Ishikawa (cell line): ENCODE data around the gene CCL1.

Source experiments
- CEBPB ChIP-seq: IDR thresholded peaks from 2 replicates; pipeline ENCODE4 v1.6.1; 2012
- CREB1 ChIP-seq: IDR thresholded peaks from 2 replicates; pipeline ENCODE4 v1.6.1; 2012; ENCODE audit warnings: low read depth
- EGR1 ChIP-seq: IDR thresholded peaks from 2 replicates; pipeline ENCODE4 v1.6.1; 2012
- EP300 ChIP-seq: IDR thresholded peaks from 2 replicates; pipeline ENCODE4 v1.6.1; 2012; ENCODE audit warnings: borderline replicate concordance
- FOXM1 ChIP-seq: IDR thresholded peaks from 2 replicates; pipeline ENCODE4 v1.6.1; 2012; ENCODE audit warnings: low read depth, borderline replicate concordance
- NFIC ChIP-seq: IDR thresholded peaks from 2 replicates; pipeline ENCODE4 v1.6.1; 2012
- RAD21 ChIP-seq: IDR thresholded peaks from 2 replicates; pipeline ENCODE4 v1.6.1; 2012; ENCODE audit warnings: low read depth
- TAF1 ChIP-seq: IDR thresholded peaks from 2 replicates; pipeline ENCODE4 v1.6.1; 2012; ENCODE audit warnings: low read depth, mild to moderate bottlenecking
- TCF12 ChIP-seq: IDR thresholded peaks from 2 replicates; pipeline ENCODE4 v1.6.1; 2012; ENCODE audit warnings: low read depth
- TEAD4 ChIP-seq: IDR thresholded peaks from 2 replicates; pipeline ENCODE4 v1.6.1; 2012
- YY1 ChIP-seq: IDR thresholded peaks from 2 replicates; pipeline ENCODE4 v1.6.1; 2012; ENCODE audit warnings: low read depth
- ZBTB7A ChIP-seq: IDR thresholded peaks from 2 replicates; pipeline ENCODE4 v1.6.1; 2012; ENCODE audit warnings: low read depth
- TF ChIP-seq, protein P1 (sequence below): IDR thresholded peaks from 2 replicates; pipeline ENCODE4 v1.6.1; 2012; ENCODE audit warnings: low read depth, mild to moderate bottlenecking
- TF ChIP-seq, protein P2 (sequence below): IDR thresholded peaks from 2 replicates; pipeline ENCODE4 v1.6.1; 2012
- TF ChIP-seq, protein P3 (sequence below): IDR thresholded peaks from 2 replicates; pipeline ENCODE4 v1.6.1; 2012

CCL1 gene

DNA sequence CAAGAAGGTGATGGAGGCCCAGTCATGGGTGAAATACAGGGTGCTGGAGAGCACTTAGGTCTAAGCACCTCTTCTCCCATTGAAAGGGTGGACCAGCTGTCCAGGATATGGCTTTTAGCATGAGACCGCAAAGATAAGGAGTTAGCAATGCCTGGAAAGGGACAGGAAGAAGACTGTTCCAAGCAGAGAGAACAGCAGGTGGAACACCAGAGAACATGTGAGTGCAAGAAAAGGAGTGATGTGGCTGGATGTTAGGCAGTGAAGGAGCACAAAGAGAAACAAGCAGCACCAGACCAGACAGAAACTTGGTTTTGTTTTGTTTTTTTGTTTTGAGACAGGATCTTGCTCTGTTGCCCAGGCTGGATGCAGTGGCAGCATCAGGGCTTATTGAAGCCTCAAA, 45.4 kb upstream of the CCL1 start:
- no peak for TF ChIP-seq RAD21

DNA sequence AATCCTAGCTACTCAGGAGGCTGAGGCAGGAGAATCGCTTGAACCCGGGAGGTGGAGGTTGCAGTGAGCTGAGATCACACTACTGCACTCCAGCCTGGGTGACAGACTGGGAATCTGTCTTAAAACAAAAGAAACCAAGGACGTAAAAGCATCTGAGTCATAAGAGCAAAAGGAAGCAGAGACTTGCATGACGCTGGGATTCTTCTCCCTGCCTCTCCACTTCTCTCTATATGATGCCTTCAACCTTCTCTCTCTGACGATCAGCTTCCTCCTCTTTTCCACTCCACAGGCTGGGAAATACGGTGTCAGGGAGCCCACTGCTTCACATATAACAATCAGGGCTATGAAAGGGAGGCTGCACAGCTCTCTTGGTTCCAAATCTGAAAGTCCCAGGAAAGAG, 43.2 kb upstream of the CCL1 start:
- TF ChIP-seq EP300: no peak
- no peak for TF ChIP-seq RAD21
- no peak for TF ChIP-seq NFIC
- TF ChIP-seq TAF1: no peak
- no peak for TF ChIP-seq YY1
- TF ChIP-seq, protein P1, sequence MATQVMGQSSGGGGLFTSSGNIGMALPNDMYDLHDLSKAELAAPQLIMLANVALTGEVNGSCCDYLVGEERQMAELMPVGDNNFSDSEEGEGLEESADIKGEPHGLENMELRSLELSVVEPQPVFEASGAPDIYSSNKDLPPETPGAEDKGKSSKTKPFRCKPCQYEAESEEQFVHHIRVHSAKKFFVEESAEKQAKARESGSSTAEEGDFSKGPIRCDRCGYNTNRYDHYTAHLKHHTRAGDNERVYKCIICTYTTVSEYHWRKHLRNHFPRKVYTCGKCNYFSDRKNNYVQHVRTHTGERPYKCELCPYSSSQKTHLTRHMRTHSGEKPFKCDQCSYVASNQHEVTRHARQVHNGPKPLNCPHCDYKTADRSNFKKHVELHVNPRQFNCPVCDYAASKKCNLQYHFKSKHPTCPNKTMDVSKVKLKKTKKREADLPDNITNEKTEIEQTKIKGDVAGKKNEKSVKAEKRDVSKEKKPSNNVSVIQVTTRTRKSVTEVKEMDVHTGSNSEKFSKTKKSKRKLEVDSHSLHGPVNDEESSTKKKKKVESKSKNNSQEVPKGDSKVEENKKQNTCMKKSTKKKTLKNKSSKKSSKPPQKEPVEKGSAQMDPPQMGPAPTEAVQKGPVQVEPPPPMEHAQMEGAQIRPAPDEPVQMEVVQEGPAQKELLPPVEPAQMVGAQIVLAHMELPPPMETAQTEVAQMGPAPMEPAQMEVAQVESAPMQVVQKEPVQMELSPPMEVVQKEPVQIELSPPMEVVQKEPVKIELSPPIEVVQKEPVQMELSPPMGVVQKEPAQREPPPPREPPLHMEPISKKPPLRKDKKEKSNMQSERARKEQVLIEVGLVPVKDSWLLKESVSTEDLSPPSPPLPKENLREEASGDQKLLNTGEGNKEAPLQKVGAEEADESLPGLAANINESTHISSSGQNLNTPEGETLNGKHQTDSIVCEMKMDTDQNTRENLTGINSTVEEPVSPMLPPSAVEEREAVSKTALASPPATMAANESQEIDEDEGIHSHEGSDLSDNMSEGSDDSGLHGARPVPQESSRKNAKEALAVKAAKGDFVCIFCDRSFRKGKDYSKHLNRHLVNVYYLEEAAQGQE: no peak
- no peak for TF ChIP-seq CREB1

DNA sequence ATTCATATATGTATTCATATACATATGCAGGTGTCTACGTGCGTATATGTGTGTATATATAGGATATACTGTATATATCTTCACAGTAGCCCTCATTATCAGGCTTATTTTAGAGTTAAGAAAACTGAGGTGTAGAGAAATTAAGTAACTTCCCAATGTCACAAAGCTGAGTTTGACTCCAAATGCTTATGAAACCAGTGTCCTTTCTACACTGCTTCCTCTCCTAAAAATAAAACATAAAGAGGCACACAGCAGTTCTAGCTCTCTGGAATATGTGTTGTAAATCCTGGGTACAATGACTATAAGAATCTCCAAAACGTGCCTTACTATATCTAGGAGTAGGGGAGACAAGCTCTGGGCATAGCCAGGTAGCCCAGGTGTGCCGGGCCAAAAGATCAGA, 40.0 kb upstream of the CCL1 start:
- TF ChIP-seq NFIC: no peak
- no peak for TF ChIP-seq CREB1
- no peak for TF ChIP-seq TEAD4
- TF ChIP-seq, protein P2, sequence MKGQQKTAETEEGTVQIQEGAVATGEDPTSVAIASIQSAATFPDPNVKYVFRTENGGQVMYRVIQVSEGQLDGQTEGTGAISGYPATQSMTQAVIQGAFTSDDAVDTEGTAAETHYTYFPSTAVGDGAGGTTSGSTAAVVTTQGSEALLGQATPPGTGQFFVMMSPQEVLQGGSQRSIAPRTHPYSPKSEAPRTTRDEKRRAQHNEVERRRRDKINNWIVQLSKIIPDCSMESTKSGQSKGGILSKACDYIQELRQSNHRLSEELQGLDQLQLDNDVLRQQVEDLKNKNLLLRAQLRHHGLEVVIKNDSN: no peak
- no peak for TF ChIP-seq FOXM1
- TF ChIP-seq, protein P3, sequence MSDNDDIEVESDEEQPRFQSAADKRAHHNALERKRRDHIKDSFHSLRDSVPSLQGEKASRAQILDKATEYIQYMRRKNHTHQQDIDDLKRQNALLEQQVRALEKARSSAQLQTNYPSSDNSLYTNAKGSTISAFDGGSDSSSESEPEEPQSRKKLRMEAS: no peak
- TF ChIP-seq CEBPB: no peak
- TF ChIP-seq ZBTB7A: no peak
- TF ChIP-seq EGR1: no peak
- no peak for TF ChIP-seq YY1
- TF ChIP-seq, protein P1: no peak
- no peak for TF ChIP-seq TCF12
- no peak for TF ChIP-seq RAD21
- no peak for TF ChIP-seq TAF1
- TF ChIP-seq EP300: no peak

DNA sequence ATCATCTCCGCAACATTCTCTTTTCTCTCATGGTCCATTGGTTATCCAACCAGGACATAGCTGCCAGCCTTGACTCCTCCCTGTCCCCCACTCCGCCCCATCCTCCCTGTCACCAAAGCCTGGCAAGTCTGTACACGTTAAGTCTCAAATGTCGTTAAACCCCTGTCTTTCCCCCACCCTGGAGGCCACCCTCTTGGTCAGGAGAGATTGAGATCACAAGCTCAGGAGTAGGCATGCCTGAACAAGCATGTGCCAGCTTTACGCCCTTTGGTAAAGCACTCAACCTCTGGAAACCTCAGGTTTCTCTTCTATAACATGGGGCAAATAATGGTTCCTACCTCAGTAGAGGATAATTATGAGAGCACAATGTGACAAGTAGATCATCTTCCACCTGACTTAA, 38.1 kb upstream of the CCL1 start:
- TF ChIP-seq, protein P1: no peak
- TF ChIP-seq RAD21 (no peak), TAF1 (no peak), CEBPB (no peak), TEAD4 (no peak), CREB1 (no peak), EP300 (no peak), EGR1 (no peak), NFIC (no peak), FOXM1 (no peak), ZBTB7A (no peak), TCF12 (no peak), YY1 (no peak)
- TF ChIP-seq, protein P3: no peak
- TF ChIP-seq, protein P2: no peak

DNA sequence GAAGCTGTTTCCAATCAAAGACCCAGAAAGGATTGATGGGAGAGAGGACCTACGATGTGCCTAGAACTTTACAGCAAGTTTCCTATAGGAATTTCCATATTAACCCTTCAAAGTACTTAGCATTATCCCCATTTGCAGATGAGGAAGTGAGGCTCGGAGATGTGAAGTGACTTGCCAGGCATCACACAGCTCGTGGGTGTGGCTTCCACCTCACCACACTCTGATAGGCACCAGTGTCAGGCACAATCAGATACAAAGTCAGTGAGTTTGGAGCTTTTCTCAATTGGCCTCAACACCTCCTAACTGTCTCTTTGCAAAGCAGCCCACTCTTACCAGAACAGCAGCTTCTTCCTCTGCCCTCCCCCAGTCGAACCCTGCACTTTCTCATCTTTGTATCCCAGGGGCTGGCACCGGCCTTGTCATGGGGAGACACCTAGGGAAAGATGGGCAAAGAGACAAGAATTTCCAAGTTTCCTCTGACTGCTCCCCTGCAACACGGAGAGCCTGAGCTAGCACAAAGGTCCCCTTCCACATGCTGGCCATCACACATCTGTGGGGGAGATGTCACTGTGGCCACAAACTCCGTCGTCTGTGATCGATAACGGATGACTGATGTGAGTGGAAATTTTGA, 37.4 kb upstream of the CCL1 start:
- TF ChIP-seq EP300 (no peak), TAF1 (no peak), NFIC (no peak), CEBPB (no peak), FOXM1 (no peak), TEAD4 (no peak), TCF12 (no peak), EGR1 (no peak), YY1 (no peak), CREB1 (no peak), RAD21 (no peak), ZBTB7A (no peak)
- TF ChIP-seq, protein P1: no peak
- TF ChIP-seq, protein P2: no peak
- TF ChIP-seq, protein P3: no peak
